Natural killer cell (primary cell): ENCODE results near the gene FRK. TPM values are rescaled to one million over a fixed set of nuclear protein-coding genes. Genes with fewer than 3 reads are reported as not detected.
"Not testable (repeated sequence)": the region's sequence is repeated elsewhere in the genome, so short reads cannot be mapped to it uniquely, and the experiment has no call there.

Experiments
- ATAC-seq, 3 donors: fragments of 150-1000 bp in 2 of 3; fragments of 200-7000 bp in 1 of 3; cut with Tn5 transposase; 1 replicate in 1 of 3; 2 replicates in 2 of 3; pipeline ENCODE4 v1.10.0; 2021; ENCODE audit warnings: mild to moderate bottlenecking in 2 of 3, moderate library complexity in 2 of 3
- DNase-seq, 2 donors: peaks; one replicate each; pipeline versions ENCODE4 v3.0.0 to v3.0.0-alpha.2; 2013 to 2021; ENCODE audit warnings: mixed read lengths in 1 of 2
- H3K27ac ChIP-seq: one replicate; pipeline ENCODE4 v1.5.1; 2013; ENCODE audit warnings: mild to moderate bottlenecking, low read length
- H3K27me3 ChIP-seq: one replicate; pipeline ENCODE4 v1.6.1; 2013; ENCODE audit warnings: low read length; ENCODE audit not compliant: control insufficient read depth, insufficient read depth
- H3K36me3 ChIP-seq: one replicate; pipeline ENCODE4 v1.6.1; 2013; ENCODE audit warnings: low read length; ENCODE audit not compliant: control insufficient read depth, insufficient read depth
- H3K4me1 ChIP-seq: one replicate; pipeline ENCODE4 v1.6.1; 2013; ENCODE audit warnings: low read length; ENCODE audit not compliant: control insufficient read depth, insufficient read depth
- H3K4me3 ChIP-seq: one replicate; pipeline ENCODE4 v1.5.1; 2013; ENCODE audit warnings: low read length
- H3K9me3 ChIP-seq: one replicate; pipeline ENCODE4 v1.6.1; 2013; ENCODE audit warnings: low read length; ENCODE audit not compliant: control insufficient read depth, insufficient read depth
- H3K27ac Mint-ChIP-seq, 2 donors: one replicate each; pipeline ENCODE4 v1.8.0; 2022; ENCODE audit warnings: mild to moderate bottlenecking in 2 of 2, mixed read lengths in 2 of 2, moderate library complexity in 1 of 2
- H3K27me3 Mint-ChIP-seq, 2 donors: one replicate each; pipeline ENCODE4 v1.8.0; 2022; ENCODE audit warnings: low read depth in 2 of 2, mixed read lengths in 2 of 2
- H3K36me3 Mint-ChIP-seq: one replicate; pipeline ENCODE4 v1.8.0; 2022; ENCODE audit warnings: mixed read lengths
- H3K4me1 Mint-ChIP-seq, 2 donors: one replicate each; pipeline ENCODE4 v1.8.0; 2022; ENCODE audit warnings: mixed read lengths in 2 of 2
- H3K4me3 Mint-ChIP-seq: one replicate; pipeline ENCODE4 v1.8.0; 2022; ENCODE audit warnings: mild to moderate bottlenecking, moderate library complexity, mixed read lengths
- H3K9me3 Mint-ChIP-seq, 2 donors: one replicate each; pipeline ENCODE4 v1.8.0; 2022; ENCODE audit warnings: mixed read lengths in 2 of 2
- WGBS: methylation state at CpG from one replicate; pipeline ENCODE4 v1.1.7; 2013; ENCODE audit warnings: missing lambda C conversion rate; ENCODE audit not compliant: insufficient coverage; 5-methylcytosine and 5-hydroxymethylcytosine counted together
- intact Hi-C: fragments of 100-400 bp; cut with micrococcal nuclease; formaldehyde crosslinking; loops from one replicate; pipeline ENCODE4 v1.14.2; 2022
- total RNA-seq, 4 donors: library from RNA; stranded (reverse); fragments of 120-200 nt in 1 of 4; gene quantifications; one replicate each; pipeline versions ENCODE4 v1.2.3 to v1.2.4, GENCODE V29; 2013 to 2022
- TF ChIP-seq, protein P1 (sequence below): fragments of 200-600 bp; IDR thresholded peaks from one replicate; pipeline ENCODE4 v1.8.0; 2022; ENCODE audit warnings: antibody characterized with exemption

Gene FRK
- total RNA-seq, 3 donors from 2014 or later (not counting 1 experiment from before 2014, with no cell fraction given): not detected

- TF ChIP-seq, protein P1, sequence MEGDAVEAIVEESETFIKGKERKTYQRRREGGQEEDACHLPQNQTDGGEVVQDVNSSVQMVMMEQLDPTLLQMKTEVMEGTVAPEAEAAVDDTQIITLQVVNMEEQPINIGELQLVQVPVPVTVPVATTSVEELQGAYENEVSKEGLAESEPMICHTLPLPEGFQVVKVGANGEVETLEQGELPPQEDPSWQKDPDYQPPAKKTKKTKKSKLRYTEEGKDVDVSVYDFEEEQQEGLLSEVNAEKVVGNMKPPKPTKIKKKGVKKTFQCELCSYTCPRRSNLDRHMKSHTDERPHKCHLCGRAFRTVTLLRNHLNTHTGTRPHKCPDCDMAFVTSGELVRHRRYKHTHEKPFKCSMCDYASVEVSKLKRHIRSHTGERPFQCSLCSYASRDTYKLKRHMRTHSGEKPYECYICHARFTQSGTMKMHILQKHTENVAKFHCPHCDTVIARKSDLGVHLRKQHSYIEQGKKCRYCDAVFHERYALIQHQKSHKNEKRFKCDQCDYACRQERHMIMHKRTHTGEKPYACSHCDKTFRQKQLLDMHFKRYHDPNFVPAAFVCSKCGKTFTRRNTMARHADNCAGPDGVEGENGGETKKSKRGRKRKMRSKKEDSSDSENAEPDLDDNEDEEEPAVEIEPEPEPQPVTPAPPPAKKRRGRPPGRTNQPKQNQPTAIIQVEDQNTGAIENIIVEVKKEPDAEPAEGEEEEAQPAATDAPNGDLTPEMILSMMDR: no peak
- no peak overlapping the region for H3K27ac Mint-ChIP-seq
- 94% methylated on average over 2 of the region's 2 CpGs for WGBS
- Histone ChIP-seq H3K9me3 (no peaks in the 10 kb centered on the region), H3K27ac (no peak overlapping the region), H3K27me3 (no peaks in the 10 kb centered on the region), H3K4me1 (no peaks in the 10 kb centered on the region), H3K4me3 (no peak overlapping the region), H3K36me3 (no peaks in the 10 kb centered on the region)
- peaks cover 4 to 16% of the 10 kb centered on the region in 2 donors for H3K9me3 Mint-ChIP-seq
- DNase-seq (no peak), ATAC-seq (no peak)
- intact Hi-C loops: no loop called here
- H3K4me1 Mint-ChIP-seq: no peaks in the 10 kb centered on the region
- H3K4me3 Mint-ChIP-seq: no peak overlapping the region
- no peaks in the 10 kb centered on the region for H3K36me3 Mint-ChIP-seq
- H3K27me3 Mint-ChIP-seq: no peaks in the 10 kb centered on the region
Observed at GRCh38 chr6:115934829-115935228, 125.9 kb downstream of the FRK start.

- no peaks in the 10 kb centered on the region for H3K27me3 ChIP-seq
- no peak for ATAC-seq
- WGBS: 95% methylated on average over 3 of the region's 3 CpGs
- Mint-ChIP-seq H3K36me3 (no peaks in the 10 kb centered on the region), H3K4me3 (no peak overlapping the region), H3K9me3 (peaks cover 6 to 16% of the 10 kb centered on the region in 2 donors), H3K27me3 (no peaks in the 10 kb centered on the region), H3K27ac (no peak overlapping the region), H3K4me1 (no peaks in the 10 kb centered on the region)
- H3K4me1 ChIP-seq: no peaks in the 10 kb centered on the region
- TF ChIP-seq, protein P1: no peak
- no peak overlapping the region for H3K27ac ChIP-seq
- H3K9me3 ChIP-seq: no peaks in the 10 kb centered on the region
- no peak for DNase-seq
- H3K36me3 ChIP-seq: no peaks in the 10 kb centered on the region
- no peak overlapping the region for H3K4me3 ChIP-seq
- intact Hi-C loops: no loop called here
Observed at GRCh38 chr6:115934145-115934544, 126.5 kb downstream of the FRK start.

- Histone ChIP-seq H3K4me3 (no peak overlapping the region), H3K27ac (no peak overlapping the region), H3K36me3 (no peaks in the 10 kb centered on the region), H3K27me3 (no peaks in the 10 kb centered on the region), H3K9me3 (no peaks in the 10 kb centered on the region), H3K4me1 (no peaks in the 10 kb centered on the region)
- intact Hi-C loops: no loop called here
- Mint-ChIP-seq H3K4me3 (no peak overlapping the region), H3K4me1 (no peaks in the 10 kb centered on the region), H3K36me3 (no peaks in the 10 kb centered on the region), H3K27ac (no peak overlapping the region), H3K9me3 (peaks cover 6 to 12% of the 10 kb centered on the region in 2 donors), H3K27me3 (no peaks in the 10 kb centered on the region)
- WGBS: 67% methylated on average over 1 of the region's 1 CpG
- ATAC-seq (no peak), DNase-seq (no peak)
- TF ChIP-seq, protein P1: no peak
Observed at GRCh38 chr6:115932481-115932880, 128.2 kb downstream of the FRK start.

GRCh38 chr6:115928000-115928399 is 132.7 kb downstream of the FRK start:
- H3K36me3 Mint-ChIP-seq, H3K9me3 Mint-ChIP-seq, H3K27ac Mint-ChIP-seq, H3K4me1 ChIP-seq, H3K27ac ChIP-seq, H3K27me3 Mint-ChIP-seq, H3K4me1 Mint-ChIP-seq, H3K36me3 ChIP-seq, H3K4me3 ChIP-seq, H3K27me3 ChIP-seq, DNase-seq, H3K9me3 ChIP-seq, intact Hi-C loops, ATAC-seq, H3K4me3 Mint-ChIP-seq: not testable (repeated sequence)
- 93% methylated on average over 24 of the region's 24 CpGs for WGBS
